ENCODE results near the gene STH. TPM values are rescaled to one million over a fixed set of nuclear protein-coding genes. Genes with fewer than 3 reads are reported as not detected.

The STH gene
- polyA plus RNA-seq, 2 of the 4 experiments (the other 2 are of a cell fraction): not detected

DNA sequence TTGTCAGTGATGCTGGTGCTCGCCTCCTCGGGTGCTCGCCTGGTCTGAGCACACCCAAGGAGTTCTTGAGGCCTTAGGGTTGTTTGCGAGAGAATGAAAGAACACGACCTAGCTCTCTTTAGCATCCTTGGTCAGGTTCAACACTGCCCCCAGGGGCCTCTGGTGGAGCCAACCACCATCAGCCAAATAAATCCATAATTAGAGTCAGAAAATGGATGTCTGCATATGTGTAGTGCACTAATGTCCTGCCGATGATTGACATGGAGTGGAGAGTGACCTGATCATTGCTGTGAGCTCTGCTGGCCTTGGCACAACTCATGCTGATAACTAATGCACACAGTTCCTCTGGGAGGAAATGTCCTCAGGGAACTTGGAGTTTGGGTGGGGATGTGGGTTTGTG lies 8.2 kb upstream of the STH start (continued):
- TF ChIP-seq CHD4 (IDR thresholded peaks at IDR 0.05; ENCODE audit: borderline replicate concordance) (no peak), RARB (CRISPR knock-in tag; IDR thresholded peaks at IDR 0.05) (no peak), HEYL (CRISPR knock-in tag; IDR thresholded peaks at IDR 0.05) (no peak), JUN (IDR thresholded peaks at IDR 0.05) (no peak), NR3C1 (IDR thresholded peaks at IDR 0.05) (no peak), POLR2AphosphoS2 (conservative IDR thresholded peaks at IDR 0.05; ENCODE audit: low read length) (no peak), HDAC2 (IDR thresholded peaks at IDR 0.05) (no peak), RNF2 (IDR thresholded peaks at IDR 0.05; ENCODE audit: borderline replicate concordance, low read depth) (no peak), EP300 (IDR thresholded peaks at IDR 0.05) (no peak)
- TF ChIP-seq, protein P1, sequence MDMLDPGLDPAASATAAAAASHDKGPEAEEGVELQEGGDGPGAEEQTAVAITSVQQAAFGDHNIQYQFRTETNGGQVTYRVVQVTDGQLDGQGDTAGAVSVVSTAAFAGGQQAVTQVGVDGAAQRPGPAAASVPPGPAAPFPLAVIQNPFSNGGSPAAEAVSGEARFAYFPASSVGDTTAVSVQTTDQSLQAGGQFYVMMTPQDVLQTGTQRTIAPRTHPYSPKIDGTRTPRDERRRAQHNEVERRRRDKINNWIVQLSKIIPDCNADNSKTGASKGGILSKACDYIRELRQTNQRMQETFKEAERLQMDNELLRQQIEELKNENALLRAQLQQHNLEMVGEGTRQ (IDR thresholded peaks at IDR 0.05): no peak

DNA sequence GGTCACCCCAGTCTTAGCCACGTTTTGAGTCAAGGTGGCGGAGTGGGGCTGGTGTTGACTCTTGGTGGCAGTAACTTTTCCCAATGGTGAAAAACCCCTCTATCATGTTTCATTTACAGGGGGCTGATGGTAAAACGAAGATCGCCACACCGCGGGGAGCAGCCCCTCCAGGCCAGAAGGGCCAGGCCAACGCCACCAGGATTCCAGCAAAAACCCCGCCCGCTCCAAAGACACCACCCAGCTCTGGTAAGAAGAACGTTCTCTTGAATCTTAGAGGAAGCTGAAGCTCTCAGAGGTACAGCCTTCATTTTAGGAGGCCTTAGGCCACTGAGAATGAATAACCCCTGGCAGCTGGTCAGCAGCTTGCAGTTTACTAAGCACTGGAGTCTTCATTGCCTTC lies 7.7 kb upstream of the STH start:
- ChIA-PET CTCF (interaction anchor here (0.7 to 5.1 kb wide), 7 partner anchors 11 to 272 kb away, joined by 3 to 34 read pairs (median 3); partner anchors contain the start of genes KANSL1 and MAPT), POLR2A (no interaction called here)
- no peak overlapping the region for H3K4me2 ChIP-seq
- TF ChIP-seq MYC (IDR thresholded peaks at IDR 0.05; ENCODE audit: borderline replicate concordance, low read length) (no peak), HOXA7 (CRISPR knock-in tag; IDR thresholded peaks at IDR 0.05) (no peak), RARB (CRISPR knock-in tag; IDR thresholded peaks at IDR 0.05) (no peak), KDM1A (IDR thresholded peaks at IDR 0.05; ENCODE audit: low read depth) (no peak), POLR2A (IDR thresholded peaks at IDR 0.05; ENCODE audit: low read length) (no peak), CBX8 (IDR thresholded peaks at IDR 0.05) (no peak), ZC3H11A (IDR thresholded peaks at IDR 0.05) (no peak), ELK1 (IDR thresholded peaks at IDR 0.05; ENCODE audit: low read depth, low read length) (no peak), FOXS1 (CRISPR knock-in tag; IDR thresholded peaks at IDR 0.05) (no peak), CBX2 (IDR thresholded peaks at IDR 0.05; ENCODE audit: borderline replicate concordance, low read depth) (no peak), NPAS2 (CRISPR knock-in tag; IDR thresholded peaks at IDR 0.05; ENCODE audit: borderline replicate concordance) (no peak), HOXB5 (CRISPR knock-in tag; IDR thresholded peaks at IDR 0.05) (no peak), HEYL (CRISPR knock-in tag; IDR thresholded peaks at IDR 0.05) (no peak), CTCF (IDR thresholded peaks at IDR 0.05) (no peak), ZSCAN20 (CRISPR knock-in tag; IDR thresholded peaks at IDR 0.05) (no peak)
- TF ChIP-seq, protein P2, sequence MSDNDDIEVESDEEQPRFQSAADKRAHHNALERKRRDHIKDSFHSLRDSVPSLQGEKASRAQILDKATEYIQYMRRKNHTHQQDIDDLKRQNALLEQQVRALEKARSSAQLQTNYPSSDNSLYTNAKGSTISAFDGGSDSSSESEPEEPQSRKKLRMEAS (IDR thresholded peaks at IDR 0.05): no peak
- H3K27ac ChIP-seq: no peak overlapping the region
- 93% methylated on average over 10 of the region's 10 CpGs for WGBS (ENCODE audit: missing lambda C conversion rate)
- FAIRE-seq: no peak
- H3K4me1 ChIP-seq: no peaks in the 10 kb centered on the region
- no peak overlapping the region for H3K4me3 ChIP-seq
- H3K9me3 ChIP-seq: no peaks in the 10 kb centered on the region
- ATAC-seq: no peak
- no peak for DNase-seq (ENCODE audit: low read depth in 1 of 2, low spot score in 1 of 2)

- no peak overlapping the region for H3K4me3 ChIP-seq
- DNase-seq (ENCODE audit: low read depth in 1 of 2, low spot score in 1 of 2): no peak
- no peaks in the 10 kb centered on the region for H3K9me3 ChIP-seq
- no peak for ATAC-seq
- CTCF ChIA-PET: interaction anchor here (0.7 to 5.1 kb wide), 9 partner anchors 8 to 819 kb away, joined by 3 to 34 read pairs (median 3); no protein-coding TSS in a partner anchor
- H3K4me1 ChIP-seq: no peaks in the 10 kb centered on the region
- no peak overlapping the region for H3K4me2 ChIP-seq
- no peak for TF ChIP-seq ATOH8 (CRISPR knock-in tag; IDR thresholded peaks at IDR 0.05; ENCODE audit: low read depth)
- no peak for TF ChIP-seq PBX3 (IDR thresholded peaks at IDR 0.05)
- WGBS (ENCODE audit: missing lambda C conversion rate): 60% methylated on average over 6 of the region's 6 CpGs
- no peak for FAIRE-seq
- POLR2A ChIA-PET: no interaction called here
- no peak overlapping the region for H3K27ac ChIP-seq
Measured at GRCh38 chr17:45992175-45992574, 6.9 kb upstream of the STH start.

Data from A549 (cell line).